ENCODE measurements around the gene BCL2L1. TPM values are rescaled to one million over a fixed set of nuclear protein-coding genes. Genes with fewer than 3 reads are reported as not detected.

BCL2L1 gene
- total RNA-seq, 2 donors from 2014 or later = 120 to 152 TPM

DNA sequence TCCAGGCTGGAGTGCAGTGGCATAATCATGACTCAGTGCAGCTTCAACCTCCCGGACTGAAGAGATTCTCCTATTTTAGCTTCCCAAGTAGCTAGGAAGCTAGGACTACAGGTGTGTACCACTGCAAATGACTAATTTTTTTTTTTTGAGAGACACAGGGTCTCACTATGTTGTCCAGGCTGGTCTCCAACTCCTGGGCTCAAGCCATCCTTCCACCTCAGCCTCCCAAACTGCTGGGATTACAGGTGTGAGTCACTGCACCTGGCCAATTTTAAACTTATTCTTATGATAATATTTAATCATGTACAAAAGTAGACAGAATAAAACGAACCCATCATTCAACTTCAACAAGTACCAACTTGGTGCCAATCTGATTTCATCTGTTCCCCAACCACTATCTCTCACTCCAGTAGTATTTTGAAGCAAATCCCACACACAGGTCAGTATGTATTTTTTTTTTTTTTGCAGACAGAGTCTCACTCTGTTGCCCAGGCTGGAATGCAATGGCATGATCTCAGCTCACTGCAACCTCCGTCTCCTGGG lies 32.5 kb downstream of the BCL2L1 start:
- no peak overlapping the region for H3K4me3 Mint-ChIP-seq
- no peak for ATAC-seq (replicated peaks in 1 of 2)
- peaks cover 84% of the 10 kb centered on the region for H3K4me1 Mint-ChIP-seq (ENCODE audit: low read depth)
- DNase-seq = no peak
- H3K27me3 Mint-ChIP-seq (ENCODE audit: low read depth) = no peaks in the 10 kb centered on the region
- no peaks in the 10 kb centered on the region for H3K9me3 Mint-ChIP-seq
- peaks cover 14 to 34% of the 10 kb centered on the region in 2 donors for H3K36me3 Mint-ChIP-seq (ENCODE audit: insufficient read depth in 2 of 2)
- peak overlapping the region; percentile 76 for H3K27ac Mint-ChIP-seq

DNA sequence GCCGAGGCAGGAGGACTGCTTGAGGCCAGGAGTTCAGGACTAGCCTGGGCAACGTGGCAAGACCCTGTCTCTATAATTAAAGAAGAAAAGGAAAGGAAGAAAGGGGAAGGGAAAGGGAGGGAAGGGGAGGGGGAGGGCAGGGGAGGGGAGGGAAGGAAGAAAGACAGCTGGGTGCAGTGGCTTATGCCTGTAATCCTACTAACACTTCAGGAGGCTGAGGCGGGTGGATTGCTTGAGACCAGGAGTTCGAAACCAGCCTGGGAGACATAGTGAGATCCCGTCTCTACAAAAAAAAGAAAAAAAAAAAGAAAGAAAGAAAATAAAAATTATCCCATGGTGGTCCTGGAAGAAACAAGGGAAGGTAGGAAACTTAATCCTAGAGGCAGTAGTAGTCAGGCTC lies 33.5 kb downstream of the BCL2L1 start:
- Mint-ChIP-seq H3K27ac (peak overlapping the region; percentile 93), H3K9me3 (no peaks in the 10 kb centered on the region), H3K4me1 (ENCODE audit: low read depth) (peaks cover 84% of the 10 kb centered on the region), H3K4me3 (peak overlapping the region in 1 of 2 donors; percentile 22), H3K36me3 (ENCODE audit: insufficient read depth in 2 of 2) (peaks cover 17 to 35% of the 10 kb centered on the region in 2 donors), H3K27me3 (ENCODE audit: low read depth) (no peaks in the 10 kb centered on the region)
- ATAC-seq (replicated peaks in 1 of 2) (no peak), DNase-seq (no peak)

DNA sequence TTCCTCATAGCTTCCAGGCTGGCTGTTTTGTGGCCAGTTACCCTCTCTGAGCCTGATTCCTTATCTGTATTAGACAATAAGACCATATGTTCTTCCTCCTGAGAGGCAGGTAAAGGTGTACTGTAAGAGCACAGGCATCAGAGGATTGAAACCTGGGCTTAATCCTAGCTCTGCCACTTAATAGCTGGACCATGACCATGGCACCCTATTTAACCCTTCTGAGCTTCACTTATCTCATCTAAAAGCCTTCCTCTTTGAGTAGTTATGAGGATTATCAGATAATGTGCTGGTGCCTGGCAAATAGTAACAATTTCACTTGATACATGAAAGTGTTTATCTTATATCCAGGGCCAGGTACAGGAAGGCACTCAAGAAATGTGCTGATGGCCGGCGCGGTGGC lies 34.9 kb downstream of the BCL2L1 start:
- DNase-seq (no peak), ATAC-seq (replicated peaks in 1 of 2) (no peak)
- Mint-ChIP-seq H3K4me3 (no peak overlapping the region), H3K27ac (peak overlapping the region; percentile 33), H3K36me3 (ENCODE audit: insufficient read depth in 2 of 2) (peaks cover 20 to 44% of the 10 kb centered on the region in 2 donors), H3K9me3 (no peaks in the 10 kb centered on the region), H3K27me3 (ENCODE audit: low read depth) (no peaks in the 10 kb centered on the region), H3K4me1 (ENCODE audit: low read depth) (peaks cover 91% of the 10 kb centered on the region)

DNA sequence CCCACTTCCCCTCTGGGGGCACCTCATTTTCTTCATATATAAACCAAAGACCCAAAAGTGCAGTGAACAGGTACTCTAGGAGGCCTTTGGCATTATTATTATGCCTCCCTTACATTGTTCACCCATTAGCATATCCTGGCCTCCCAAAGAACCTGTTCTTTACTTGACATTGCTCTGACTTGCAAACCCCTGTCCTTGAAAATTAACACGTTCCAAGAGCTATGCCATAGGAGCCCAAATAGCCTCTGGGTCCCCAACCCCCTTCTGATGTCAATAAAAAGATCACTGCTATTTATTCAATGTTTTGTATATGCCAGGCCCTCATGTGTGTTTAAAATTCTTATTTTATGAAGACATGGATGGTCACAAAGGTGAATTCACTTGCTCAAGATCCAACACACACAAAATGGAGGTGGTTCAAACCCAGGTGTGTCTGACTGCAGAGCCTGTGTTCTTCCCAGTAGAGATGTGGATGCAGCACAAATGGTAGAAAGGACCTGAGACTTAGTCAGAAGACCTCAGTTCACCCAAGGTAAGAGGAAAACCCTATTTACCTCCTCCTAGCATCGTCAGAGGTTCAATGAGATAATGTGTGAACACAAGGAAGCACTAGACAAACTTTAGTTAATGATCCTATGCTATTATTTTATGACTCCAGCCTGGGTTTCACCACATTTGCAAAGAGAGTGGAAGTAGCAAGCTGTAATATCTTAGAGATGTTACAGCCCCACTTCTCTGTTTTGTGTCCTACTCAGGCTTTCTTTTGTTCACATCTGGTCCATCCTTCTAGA lies 36.6 kb downstream of the BCL2L1 start:
- DNase-seq (no peak), ATAC-seq (replicated peaks in 1 of 2) (no peak)
- Mint-ChIP-seq H3K4me1 (ENCODE audit: low read depth) (peaks cover 91% of the 10 kb centered on the region), H3K9me3 (no peaks in the 10 kb centered on the region), H3K27ac (peak overlapping the region; percentile 89), H3K4me3 (peak overlapping the region; percentile 9 to 43), H3K27me3 (ENCODE audit: low read depth) (no peaks in the 10 kb centered on the region), H3K36me3 (ENCODE audit: insufficient read depth in 2 of 2) (peaks cover 18 to 40% of the 10 kb centered on the region in 2 donors)

DNA sequence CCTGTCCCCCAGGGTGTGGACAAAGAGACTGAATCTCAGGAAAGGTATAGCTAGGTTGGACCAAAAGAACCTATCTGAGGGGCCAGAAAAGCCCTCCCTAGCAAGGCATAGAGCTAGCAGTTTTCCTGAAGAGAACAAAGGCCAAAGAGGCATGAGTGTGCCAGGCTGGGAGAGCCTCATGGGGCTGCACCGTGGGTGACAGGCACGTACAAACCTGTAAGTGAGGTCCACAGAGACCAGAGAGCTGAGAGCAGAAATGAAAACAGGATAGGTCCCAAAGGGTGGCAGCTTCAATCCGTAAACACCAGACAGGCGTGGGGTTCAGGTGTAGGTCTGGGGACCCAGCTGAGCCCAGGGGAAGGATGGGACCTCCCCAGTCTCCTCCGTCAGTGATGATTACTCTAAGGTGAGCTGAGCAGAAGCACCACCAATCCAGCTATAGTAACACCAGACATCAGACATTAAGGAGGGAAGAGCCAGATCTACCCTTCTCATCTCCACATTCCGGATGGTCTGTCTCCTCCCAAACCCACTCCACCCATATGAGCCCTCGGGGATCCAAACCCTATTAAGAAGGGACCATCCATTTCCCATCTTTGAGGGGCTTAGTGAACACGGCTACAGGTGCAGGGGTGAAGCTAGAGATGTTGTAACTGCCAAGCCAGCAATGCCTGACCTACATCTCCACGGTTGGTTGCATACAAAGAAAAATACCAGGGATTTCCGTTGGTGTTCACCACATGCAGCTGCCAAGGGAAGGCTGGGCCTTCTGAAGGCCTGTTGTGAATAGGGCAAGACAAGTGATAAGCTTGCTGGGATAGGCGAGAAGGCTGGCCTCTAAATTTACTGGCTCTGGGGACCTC lies 38.3 kb downstream of the BCL2L1 start:
- H3K27ac Mint-ChIP-seq = peak overlapping the region; percentile 96
- ATAC-seq (replicated peaks in 1 of 2) (peak; percentile 15 to 41), DNase-seq (no peak)
- peak overlapping the region; percentile 7 to 47 for H3K4me3 Mint-ChIP-seq
- H3K9me3 Mint-ChIP-seq = no peaks in the 10 kb centered on the region
- H3K4me1 Mint-ChIP-seq (ENCODE audit: low read depth) = peaks cover 98% of the 10 kb centered on the region
- peaks cover 19 to 45% of the 10 kb centered on the region in 2 donors for H3K36me3 Mint-ChIP-seq (ENCODE audit: insufficient read depth in 2 of 2)
- H3K27me3 Mint-ChIP-seq (ENCODE audit: low read depth) = no peaks in the 10 kb centered on the region

DNA sequence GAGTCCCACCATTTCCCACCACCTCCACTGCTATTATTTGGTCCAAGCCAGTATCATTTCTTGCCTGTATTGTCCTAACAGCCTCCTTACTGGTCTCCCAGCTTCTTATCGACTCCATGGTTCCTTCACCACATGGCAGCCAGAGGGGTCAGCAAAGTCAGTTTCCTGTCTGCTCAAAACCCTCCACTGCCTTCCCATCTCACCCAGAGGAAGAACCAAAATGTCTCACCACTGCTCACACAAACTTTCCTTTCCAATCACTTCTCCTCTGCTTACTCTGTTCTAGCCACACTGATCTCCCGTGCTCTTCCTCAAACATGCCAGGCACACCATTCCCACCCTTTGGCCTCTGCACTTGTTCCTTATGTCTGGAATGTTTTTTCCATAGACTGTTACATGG lies 39.7 kb downstream of the BCL2L1 start:
- no peak for ATAC-seq (replicated peaks in 1 of 2)
- Mint-ChIP-seq H3K4me1 (ENCODE audit: low read depth) (peaks cover 98% of the 10 kb centered on the region), H3K27ac (peak overlapping the region; percentile 91), H3K4me3 (peak overlapping the region in 1 of 2 donors; percentile 21), H3K9me3 (no peaks in the 10 kb centered on the region), H3K36me3 (ENCODE audit: insufficient read depth in 2 of 2) (peaks cover 17 to 44% of the 10 kb centered on the region in 2 donors), H3K27me3 (ENCODE audit: low read depth) (no peaks in the 10 kb centered on the region)
- DNase-seq = no peak

DNA sequence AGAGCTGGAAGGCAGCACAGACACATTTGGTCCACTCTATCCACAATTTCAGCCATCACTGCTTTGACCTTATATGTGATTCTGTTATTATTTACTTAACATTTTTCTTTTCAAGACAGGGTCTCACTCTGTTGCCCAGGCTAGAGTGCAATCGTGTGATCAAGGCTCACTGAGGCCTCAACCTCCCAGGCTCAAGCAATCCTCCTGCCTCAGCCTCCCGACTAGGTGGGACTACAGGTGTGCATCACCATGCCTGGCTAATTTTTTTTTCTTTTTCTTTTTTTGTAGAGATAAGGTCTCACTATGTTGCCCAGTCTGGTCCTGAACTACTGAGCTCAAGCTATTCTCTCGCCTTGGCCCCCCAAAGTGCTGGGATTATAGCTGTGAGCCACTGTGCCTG lies 40.3 kb downstream of the BCL2L1 start:
- peaks cover 14 to 43% of the 10 kb centered on the region in 2 donors for H3K36me3 Mint-ChIP-seq (ENCODE audit: insufficient read depth in 2 of 2)
- ATAC-seq (replicated peaks in 1 of 2) (no peak), DNase-seq (no peak)
- H3K27me3 Mint-ChIP-seq (ENCODE audit: low read depth) = no peaks in the 10 kb centered on the region
- peak overlapping the region; percentile 65 for H3K27ac Mint-ChIP-seq
- no peaks in the 10 kb centered on the region for H3K9me3 Mint-ChIP-seq
- H3K4me1 Mint-ChIP-seq (ENCODE audit: low read depth) = peaks cover 99% of the 10 kb centered on the region
- no peak overlapping the region for H3K4me3 Mint-ChIP-seq

DNA sequence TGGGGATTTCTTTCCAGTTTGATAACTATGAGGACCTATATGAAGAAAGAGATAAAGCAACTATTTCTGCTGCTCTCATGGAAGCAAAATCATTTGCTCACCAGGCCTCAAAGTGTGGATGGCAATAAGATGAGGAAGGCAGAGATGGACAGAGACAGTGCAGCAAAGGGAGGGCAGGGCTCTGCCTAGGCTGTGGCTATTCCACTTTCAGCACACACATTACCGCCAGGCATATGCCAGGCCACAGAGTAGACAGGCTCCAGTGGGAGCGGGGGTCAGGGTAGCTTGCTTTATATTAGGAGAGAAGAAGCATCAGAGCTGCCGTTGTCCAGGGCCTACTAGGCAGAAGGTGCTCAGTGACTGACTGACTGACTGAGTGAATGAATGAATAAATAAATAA lies 40.9 kb downstream of the BCL2L1 start:
- Mint-ChIP-seq H3K9me3 (no peaks in the 10 kb centered on the region), H3K36me3 (ENCODE audit: insufficient read depth in 2 of 2) (peaks cover 12 to 41% of the 10 kb centered on the region in 2 donors), H3K27ac (peak overlapping the region; percentile 65), H3K4me1 (ENCODE audit: low read depth) (peaks cover 99% of the 10 kb centered on the region), H3K27me3 (ENCODE audit: low read depth) (no peaks in the 10 kb centered on the region), H3K4me3 (peak overlapping the region in 1 of 2 donors; percentile 13)
- DNase-seq (no peak), ATAC-seq (replicated peaks in 1 of 2) (no peak)

DNA sequence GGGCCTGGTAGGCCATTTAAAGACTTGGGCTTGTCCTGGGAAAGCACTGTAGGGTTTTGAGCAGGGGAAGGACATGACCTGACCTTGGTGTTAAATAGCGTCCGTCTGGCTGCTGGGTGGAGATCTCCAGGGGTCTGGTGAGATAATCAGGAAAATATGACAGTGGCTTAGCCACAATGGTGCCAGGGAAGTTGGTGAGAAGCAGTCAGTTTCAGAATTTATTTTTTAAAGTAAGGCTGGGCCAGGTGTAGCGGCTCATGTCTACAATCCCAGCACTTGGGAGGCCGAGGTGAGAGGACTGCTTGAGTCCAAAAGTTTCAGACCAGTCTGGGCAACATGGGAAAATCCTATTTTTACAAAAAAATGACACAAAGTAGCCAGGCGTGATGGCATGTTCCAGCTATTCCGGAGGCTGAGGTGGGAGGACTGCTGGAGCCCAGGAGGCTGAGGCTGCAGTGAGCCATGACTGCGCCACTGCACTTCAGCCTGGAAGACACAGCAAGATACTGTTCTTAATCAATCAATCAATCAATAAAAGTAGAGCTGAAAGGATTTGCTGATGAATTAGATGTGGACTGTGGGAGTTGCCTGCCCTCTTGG lies 41.4 kb downstream of the BCL2L1 start:
- Mint-ChIP-seq H3K27ac (peak overlapping the region; percentile 92), H3K36me3 (ENCODE audit: insufficient read depth in 2 of 2) (peaks cover 11 to 40% of the 10 kb centered on the region in 2 donors), H3K27me3 (ENCODE audit: low read depth) (no peaks in the 10 kb centered on the region), H3K4me1 (ENCODE audit: low read depth) (peaks cover 99% of the 10 kb centered on the region), H3K4me3 (peak overlapping the region in 1 of 2 donors; percentile 16), H3K9me3 (no peaks in the 10 kb centered on the region)
- no peak for ATAC-seq (replicated peaks in 1 of 2)
- DNase-seq = no peak

DNA sequence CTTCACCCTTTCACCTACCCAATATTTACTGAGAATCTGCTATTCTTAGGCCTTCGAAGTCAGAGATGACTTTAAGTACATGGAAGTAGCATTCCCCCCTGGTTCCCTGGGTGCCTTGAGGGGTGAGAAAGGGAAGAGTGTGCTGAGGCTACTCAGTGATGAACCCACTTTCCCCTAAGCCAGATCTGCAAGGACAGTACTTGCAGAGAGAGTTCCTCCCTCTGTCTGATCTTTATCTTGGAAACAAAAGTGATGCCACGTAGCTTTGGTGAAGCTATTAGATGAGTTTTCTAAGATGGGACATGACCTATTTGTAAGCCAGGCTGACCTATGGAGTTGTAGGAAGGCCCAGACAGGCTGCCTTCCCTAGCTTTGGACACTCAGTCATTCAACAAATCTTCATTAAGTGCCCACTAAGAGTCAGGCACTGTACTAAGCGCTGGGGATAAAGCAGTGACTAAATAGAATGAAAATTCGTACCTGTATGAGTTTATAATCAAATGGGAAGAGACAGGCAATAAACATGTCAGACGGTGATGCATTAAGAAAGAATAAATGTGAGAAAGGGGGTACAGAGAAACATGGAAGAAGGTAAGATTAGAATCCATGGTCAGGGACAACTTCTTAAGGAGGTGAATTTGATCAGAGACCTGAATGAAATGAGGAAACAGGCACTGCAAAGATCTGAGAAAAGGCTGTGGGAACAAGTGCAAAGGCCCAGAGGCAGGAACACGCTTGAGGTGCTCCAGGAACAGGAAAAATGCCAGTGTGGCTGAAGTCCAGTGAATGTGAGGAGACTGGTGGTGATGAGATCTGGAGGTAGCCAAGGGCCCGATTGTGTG lies 42.2 kb downstream of the BCL2L1 start:
- H3K27me3 Mint-ChIP-seq (ENCODE audit: low read depth) = no peaks in the 10 kb centered on the region
- H3K27ac Mint-ChIP-seq = peak overlapping the region; percentile 92
- ATAC-seq (replicated peaks in 1 of 2) = no peak
- no peaks in the 10 kb centered on the region for H3K9me3 Mint-ChIP-seq
- H3K4me3 Mint-ChIP-seq = peak overlapping the region; percentile 38 to 44
- H3K36me3 Mint-ChIP-seq (ENCODE audit: insufficient read depth in 2 of 2) = peaks cover 11 to 40% of the 10 kb centered on the region in 2 donors
- H3K4me1 Mint-ChIP-seq (ENCODE audit: low read depth) = peaks cover 99% of the 10 kb centered on the region
- no peak for DNase-seq

DNA sequence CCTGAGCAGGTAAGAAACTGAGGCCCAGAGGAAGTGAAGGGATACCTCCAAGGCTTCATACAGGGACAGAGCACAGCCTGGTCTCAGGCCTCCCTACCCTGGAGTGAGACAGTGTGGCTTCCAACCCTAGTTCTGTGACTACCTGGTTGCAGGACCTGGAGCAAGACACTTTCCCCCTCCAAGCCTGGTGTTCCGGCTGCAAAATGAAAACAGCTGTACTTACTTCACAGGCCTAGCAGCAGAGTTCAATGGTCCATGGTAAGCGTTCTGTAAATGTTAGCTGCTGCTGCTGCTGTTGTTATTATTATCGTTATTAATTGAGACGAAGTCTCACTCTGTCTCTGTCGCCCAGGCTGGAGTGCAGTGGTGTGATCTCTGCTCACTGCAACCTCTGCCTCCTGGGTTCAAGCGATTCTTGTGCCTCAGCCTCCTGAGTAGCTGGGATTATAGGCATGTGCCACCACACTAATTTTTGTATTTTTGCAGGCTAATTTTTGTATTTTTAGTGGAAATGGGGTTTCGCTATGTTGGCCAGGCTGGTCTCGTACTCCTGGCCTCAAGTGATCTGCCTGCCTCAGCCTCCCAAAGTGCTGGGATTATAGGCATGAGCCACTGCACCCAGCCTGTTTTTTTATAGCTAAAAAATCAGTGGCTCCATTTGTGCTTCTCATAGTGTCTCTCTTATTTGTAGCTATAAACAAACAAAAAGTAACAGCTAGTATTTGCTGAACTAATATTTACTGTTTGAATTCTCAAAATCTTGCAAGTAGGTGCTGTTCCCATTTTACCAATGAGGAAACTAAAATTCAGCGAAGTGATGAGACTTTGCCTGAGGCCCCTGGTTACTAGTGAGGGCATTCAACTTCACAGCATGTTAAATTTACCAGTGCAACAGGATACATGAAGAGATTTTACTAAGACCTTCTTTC lies 43.0 kb downstream of the BCL2L1 start:
- Mint-ChIP-seq H3K27ac (peak overlapping the region; percentile 92), H3K9me3 (no peaks in the 10 kb centered on the region), H3K4me3 (peak overlapping the region; percentile 11 to 31), H3K36me3 (ENCODE audit: insufficient read depth in 2 of 2) (peaks cover 15 to 45% of the 10 kb centered on the region in 2 donors), H3K4me1 (ENCODE audit: low read depth) (peaks cover 99% of the 10 kb centered on the region), H3K27me3 (ENCODE audit: low read depth) (no peaks in the 10 kb centered on the region)
- DNase-seq = no peak
- no peak for ATAC-seq (replicated peaks in 1 of 2)

Data from activated T-cell treated with anti-CD3 and anti-CD28 coated beads, Interleukin-2, amount 50 U/mL, for 72 hours (primary cell).